Measurements from ENCODE around the gene NMNAT2. TPM values are rescaled to one million over a fixed set of nuclear protein-coding genes. Genes with fewer than 3 reads are reported as not detected.

NMNAT2 gene
- total and polyA plus RNA-seq, 2 of the 4 experiments (the other 2 are of a cell fraction), result 0.36 to 2.4 TPM

DNA sequence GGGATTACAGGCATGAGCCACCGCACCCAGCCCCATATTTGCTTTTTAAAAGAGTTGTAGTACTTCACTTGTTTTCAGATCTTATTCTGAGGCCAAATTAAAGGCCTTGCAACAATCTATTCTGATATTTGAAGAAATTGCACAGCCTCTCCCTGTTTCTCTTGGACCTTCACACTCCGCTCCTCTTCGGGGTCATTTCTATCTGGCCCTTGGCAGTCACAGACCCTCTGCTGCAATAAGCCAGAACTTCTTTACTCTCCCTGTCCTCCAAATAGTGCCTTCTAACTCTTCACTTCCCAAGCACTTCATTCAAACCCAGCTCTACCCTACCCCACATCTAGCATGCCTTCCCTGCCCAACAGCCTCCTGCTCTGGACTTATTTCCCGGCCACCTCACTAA lies 121.4 kb downstream of the NMNAT2 start:
- DNase-seq (no peak), ATAC-seq (ENCODE audit: low read depth) (no peak)
- Histone ChIP-seq H2BK20ac (ENCODE audit: low read depth, low read length) (no peak overlapping the region), H2BK120ac (ENCODE audit: low read depth, low read length) (no peak overlapping the region), H4K20me1 (ENCODE audit: insufficient read depth, low read length) (no peaks in the 10 kb centered on the region), H3K9me1 (ENCODE audit: insufficient read depth, low read length) (0 out of 2 replicates have a peak, but pooled peaks cover 5% of the 10 kb centered on the region), H3K9me3 (ENCODE audit: control insufficient read depth, insufficient read depth, low read length) (no peaks in the 10 kb centered on the region), H3K36me3 (ENCODE audit: control insufficient read depth, insufficient read depth, low read length) (no peaks in the 10 kb centered on the region), H3K4me2 (ENCODE audit: low read depth, low read length) (no peak overlapping the region), H2BK5ac (ENCODE audit: low read depth, low read length, poor library complexity, severe bottlenecking) (no peak overlapping the region), H2BK15ac (ENCODE audit: low read depth, low read length) (no peak overlapping the region), H3K27ac (ENCODE audit: insufficient read depth, low read length) (no peak overlapping the region), H3K79me1 (ENCODE audit: low read depth in 1 of 2, low read length in 2 of 2) (no peaks in the 10 kb centered on the region), H3K9ac (ENCODE audit: low read depth, low read length) (no peak overlapping the region), H2AK5ac (ENCODE audit: low read depth, low read length) (no peak overlapping the region), H3K4ac (ENCODE audit: low read depth, low read length) (no peak overlapping the region), H3K4me3 (ENCODE audit: insufficient read depth, low read depth, low read length) (no peak overlapping the region), H3K18ac (ENCODE audit: low read depth, low read length) (no peak overlapping the region), H2AK9ac (replicated peaks; ENCODE audit: low read depth, low read length, poor library complexity) (no peak overlapping the region), H3K27me3 (ENCODE audit: control insufficient read depth, insufficient read depth, low read length) (no peaks in the 10 kb centered on the region), H3K23ac (ENCODE audit: low read depth, low read length) (no peak overlapping the region), H3K14ac (replicated peaks; ENCODE audit: low read depth, low read length) (no peak overlapping the region), H4K91ac (ENCODE audit: insufficient read depth, low read depth, low read length) (no peak overlapping the region), H3K56ac (ENCODE audit: extremely low read depth, insufficient read depth, low read length) (no peak overlapping the region), H3K4me1 (ENCODE audit: control insufficient read depth, insufficient read depth, low read length) (peaks cover 3% of the 10 kb centered on the region), H4K5ac (ENCODE audit: low read depth, low read length) (no peak overlapping the region), H4K8ac (ENCODE audit: low read depth in 2 of 2, low read length in 2 of 2) (no peak overlapping the region), H2AFZ (replicated peaks; ENCODE audit: low read length, poor library complexity) (no peak overlapping the region)
- in situ Hi-C loops (cut with MboI; ENCODE audit: low sequenced_read_pairs), result no loop called here
- WGBS, 2 experiments (ENCODE audit: extremely low coverage in 2 of 2, insufficient read length in 1 of 2), result 100% methylated on average over 2 of the region's 4 CpGs; no CpG with 5 or more reads in 1 of the 2 experiments
- intact Hi-C loops (cut with micrococcal nuclease), result no loop called here
- CTCF ChIA-PET, result interaction anchor here (1.0 kb wide), 1 partner anchor 9 kb away, joined by 4 read pairs; no protein-coding TSS in a partner anchor
- POLR2A ChIA-PET (ENCODE audit: unreplicated experiment), result no interaction called here
- TF ChIP-seq NFE2L2 (IDR thresholded peaks at IDR 0.05; ENCODE audit: low read depth, low read length) (no peak), RAD21 (IDR thresholded peaks at IDR 0.05; ENCODE audit: low read length) (no peak), RFX5 (IDR thresholded peaks at IDR 0.05; ENCODE audit: low read depth, low read length) (no peak), POLR2A (IDR thresholded peaks at IDR 0.05; ENCODE audit: low read depth, low read length) (no peak), MAZ (IDR thresholded peaks at IDR 0.05; ENCODE audit: borderline replicate concordance, low read depth, low read length) (no peak), BHLHE40 (IDR thresholded peaks at IDR 0.05; ENCODE audit: low read depth, low read length) (no peak), RCOR1 (IDR thresholded peaks at IDR 0.05; ENCODE audit: insufficient replicate concordance, low read length) (no peak), CEBPB (IDR thresholded peaks at IDR 0.05; ENCODE audit: low read depth, low read length) (no peak), MXI1 (IDR thresholded peaks at IDR 0.05; ENCODE audit: borderline replicate concordance, low read depth, low read length) (no peak), CTCF (conservative IDR thresholded peaks at IDR 0.05; ENCODE audit: low read depth, low read length) (no peak), MAFK (IDR thresholded peaks at IDR 0.05; ENCODE audit: low read depth, low read length) (no peak)
- dilution Hi-C loops (cut with HindIII; ENCODE audit: low sequenced_read_pairs, unreplicated experiment), result no loop called here
- BruUV-seq (replicated peaks), result no TSS peak

All from IMR-90 (cell line).